ENCODE results near the gene VKORC1L1. TPM values are rescaled to one million over a fixed set of nuclear protein-coding genes. Genes with fewer than 3 reads are reported as not detected.
"Not testable (repeated sequence)": the region's sequence is repeated elsewhere in the genome, so short reads cannot be mapped to it uniquely, and the experiment has no call there.

Gene VKORC1L1
- total and polyA plus RNA-seq, 12 donors, result 3.7 to 47.7 (median 12.0) TPM

DNA sequence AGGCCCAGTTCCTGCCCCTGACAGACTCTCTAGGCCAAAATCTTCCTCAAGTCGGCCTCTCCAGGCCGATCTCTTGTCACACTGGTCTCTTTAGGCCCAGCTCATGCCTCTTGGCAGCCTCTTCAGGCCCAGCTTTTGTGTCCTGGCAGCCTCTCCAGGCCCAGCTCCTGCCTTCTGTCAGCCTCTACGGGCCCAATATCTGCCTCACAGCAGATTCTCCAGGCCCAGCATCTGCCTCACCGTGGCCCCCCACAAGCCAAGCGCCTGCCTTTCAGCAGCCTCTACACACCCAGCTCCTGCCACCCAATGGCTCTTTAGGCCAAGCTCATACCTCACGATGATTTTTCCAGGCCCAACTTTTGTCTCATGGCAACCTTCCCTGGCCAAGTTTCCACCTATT lies 33.0 kb upstream of the VKORC1L1 start:
- intact Hi-C loops (cut with DNase I), result no loop called here
- no peaks in the 10 kb centered on the region for H3K9me3 ChIP-seq (replicated peaks in 1 of 3)

DNA sequence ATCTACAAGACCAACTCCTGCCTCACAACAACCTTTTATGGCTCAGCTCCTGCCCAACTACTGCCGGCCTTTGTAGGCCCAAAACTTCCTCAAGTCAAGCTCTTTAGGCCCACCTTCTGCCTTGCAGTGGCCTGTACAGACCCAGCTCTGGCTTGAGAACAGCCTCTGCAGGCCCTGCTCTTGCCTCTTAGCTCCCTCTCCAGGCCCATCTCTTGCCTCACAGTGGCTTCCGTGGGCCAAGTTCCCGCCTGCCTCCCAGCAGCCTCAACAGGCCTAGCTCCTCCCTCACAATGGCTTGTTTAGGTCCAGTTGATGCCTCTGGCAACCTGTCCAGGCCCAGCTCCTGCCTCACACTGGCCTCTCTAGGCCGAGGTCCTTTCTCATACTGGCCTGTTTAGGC lies 32.4 kb upstream of the VKORC1L1 start:
- no peak overlapping the region for H3K4me3 ChIP-seq
- H3K27ac ChIP-seq, result no peak overlapping the region
- no peaks in the 10 kb centered on the region for H3K27me3 ChIP-seq
- H3K4me1 ChIP-seq (replicated peaks in 1 of 2), result no peaks in the 10 kb centered on the region
- peak in 2 of 7 donors; percentile 16 to 24 for DNase-seq
- H3K9me3 ChIP-seq (replicated peaks in 1 of 3), result no peaks in the 10 kb centered on the region
- no peaks in the 10 kb centered on the region for H3K36me3 ChIP-seq (replicated peaks in 1 of 2)
- WGBS, 4 donors, result 95 to 98% (median 96%) methylated on average over 4 of the region's 4 CpGs
- intact Hi-C loops (cut with DNase I), result no loop called here
- TF ChIP-seq CTCF (IDR thresholded peaks at IDR 0.05) (peak in 1 of 6 experiments; percentile 21), POLR2A (IDR thresholded peaks at IDR 0.05) (no peak)

More for the DNA sequence above, 33.0 kb upstream of the VKORC1L1 start:
- no peaks in the 10 kb centered on the region for H3K4me1 ChIP-seq (replicated peaks in 1 of 2)
- no peak for TF ChIP-seq CTCF (IDR thresholded peaks at IDR 0.05)
- TF ChIP-seq POLR2A (IDR thresholded peaks at IDR 0.05), result no peak
- H3K4me3 ChIP-seq, result no peak overlapping the region
- H3K27me3 ChIP-seq, result no peaks in the 10 kb centered on the region
- H3K36me3 ChIP-seq (replicated peaks in 1 of 2), result no peaks in the 10 kb centered on the region
- 94 to 98% (median 97%) methylated on average over 6 of the region's 6 CpGs for WGBS, 4 donors
- H3K27ac ChIP-seq, result no peak overlapping the region
- DNase-seq, result no peak

DNA sequence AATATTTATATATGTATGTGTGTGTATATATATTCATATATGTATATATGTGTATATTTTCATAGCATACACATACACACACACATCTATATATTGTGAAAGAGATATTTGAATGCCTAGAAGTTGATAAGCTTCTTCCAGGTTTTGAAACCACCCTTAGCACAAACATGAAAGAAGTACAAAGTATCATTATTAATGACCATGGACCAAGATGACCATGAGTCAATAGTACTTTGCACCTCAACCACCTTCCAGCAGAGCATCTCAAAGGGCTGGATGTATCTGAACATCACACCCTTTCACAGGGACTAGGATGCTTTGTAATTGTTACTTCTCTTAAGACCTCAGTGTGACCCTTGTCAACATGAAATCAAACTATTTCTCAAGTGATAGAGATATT lies 29.3 kb upstream of the VKORC1L1 start:
- H3K27me3 ChIP-seq; H3K9me3 ChIP-seq (replicated peaks in 1 of 3); DNase-seq; H3K27ac ChIP-seq; H3K4me3 ChIP-seq; H3K4me1 ChIP-seq (replicated peaks in 1 of 2); intact Hi-C loops (cut with DNase I); H3K36me3 ChIP-seq (replicated peaks in 1 of 2): not testable (repeated sequence)

GRCh38 chr7:65846008-65846570 lies 26.8 kb upstream of the VKORC1L1 start:
- Histone ChIP-seq H3K27ac (no peak overlapping the region), H3K4me1 (replicated peaks in 1 of 2) (no peaks in the 10 kb centered on the region), H3K36me3 (replicated peaks in 1 of 2) (no peaks in the 10 kb centered on the region), H3K27me3 (no peaks in the 10 kb centered on the region), H3K9me3 (replicated peaks in 1 of 3) (no peaks in the 10 kb centered on the region), H3K4me3 (no peak overlapping the region)
- intact Hi-C loops (cut with DNase I), result no loop called here
- DNase-seq, result no peak
- 44 to 67% (median 58%) methylated on average over 4 of the region's 4 CpGs for WGBS, 4 donors
- TF ChIP-seq POLR2A (IDR thresholded peaks at IDR 0.05), result no peak

- intact Hi-C loops (cut with DNase I); H3K4me1 ChIP-seq (replicated peaks in 1 of 2); H3K36me3 ChIP-seq (replicated peaks in 1 of 2); H3K4me3 ChIP-seq; H3K27me3 ChIP-seq; DNase-seq; H3K27ac ChIP-seq; H3K9me3 ChIP-seq (replicated peaks in 1 of 3): not testable (repeated sequence)
- WGBS, 4 donors, result 74 to 89% (median 84%) methylated on average over 3 of the region's 3 CpGs
These were observed 19.4 kb upstream of the VKORC1L1 start for GRCh38 chr7:65853426-65853825.

GRCh38 chr7:65853892-65854291 lies 19.0 kb upstream of the VKORC1L1 start:
- DNase-seq; H3K4me1 ChIP-seq (replicated peaks in 1 of 2); H3K9me3 ChIP-seq (replicated peaks in 1 of 3); H3K27ac ChIP-seq; H3K36me3 ChIP-seq (replicated peaks in 1 of 2); H3K27me3 ChIP-seq; intact Hi-C loops (cut with DNase I); H3K4me3 ChIP-seq: not testable (repeated sequence)
- WGBS, 4 donors, result 82 to 92% (median 85%) methylated on average over 7 of the region's 7 CpGs

- H3K27me3 ChIP-seq; H3K27ac ChIP-seq; H3K9me3 ChIP-seq (replicated peaks in 1 of 3); intact Hi-C loops (cut with DNase I); H3K36me3 ChIP-seq (replicated peaks in 1 of 2); H3K4me3 ChIP-seq; H3K4me1 ChIP-seq (replicated peaks in 1 of 2): not testable (repeated sequence)
- DNase-seq, result peak in 5 of 7 donors; percentile 20 to 39 (median 24)
- WGBS, 4 donors, result 55 to 75% (median 69%) methylated on average over 2 to 4 of the region's 5 CpGs
These were observed 15.5 kb upstream of the VKORC1L1 start for GRCh38 chr7:65857321-65857894.

GRCh38 chr7:65858660-65859059 lies 14.2 kb upstream of the VKORC1L1 start:
- H3K27ac ChIP-seq; intact Hi-C loops (cut with DNase I); H3K9me3 ChIP-seq (replicated peaks in 1 of 3); H3K27me3 ChIP-seq; H3K4me1 ChIP-seq (replicated peaks in 1 of 2); H3K36me3 ChIP-seq (replicated peaks in 1 of 2); H3K4me3 ChIP-seq; DNase-seq: not testable (repeated sequence)
- WGBS, 4 donors, result 93 to 96% (median 95%) methylated on average over 4 of the region's 4 CpGs

DNA sequence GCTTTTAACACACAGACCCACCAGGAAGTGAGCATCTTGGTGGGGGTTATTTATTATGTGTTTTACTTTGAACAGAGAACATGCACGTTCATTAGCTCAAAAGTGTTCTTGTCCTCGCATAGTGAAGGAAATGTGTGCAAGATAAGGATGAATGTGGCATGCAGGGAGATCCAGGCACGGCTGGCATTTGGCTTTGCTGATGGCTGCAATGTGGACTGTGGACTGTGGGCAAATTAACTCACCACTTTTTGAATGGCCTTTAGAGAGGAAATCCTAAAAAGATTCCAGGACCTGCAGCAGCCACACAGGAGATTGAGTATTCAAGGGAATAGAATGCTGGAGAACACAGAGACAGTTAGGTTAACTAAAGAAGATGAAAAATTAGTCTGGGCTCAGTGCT lies 6.6 kb upstream of the VKORC1L1 start:
- H3K27ac ChIP-seq; DNase-seq; H3K36me3 ChIP-seq (replicated peaks in 1 of 2); H3K27me3 ChIP-seq; H3K4me1 ChIP-seq (replicated peaks in 1 of 2); intact Hi-C loops (cut with DNase I); H3K9me3 ChIP-seq (replicated peaks in 1 of 3); H3K4me3 ChIP-seq: not testable (repeated sequence)
- WGBS, 4 donors, result 66 to 73% (median 68%) methylated on average over 3 of the region's 3 CpGs

Measured in adrenal gland (tissue), 12 donors.